ENCODE data around the gene SERPINA3. TPM values are rescaled to one million over a fixed set of nuclear protein-coding genes. Genes with fewer than 3 reads are reported as not detected.

The SERPINA3 gene
- total and polyA plus RNA-seq, 2 donors (not counting 1 experiment from before 2014, with no cell fraction given): 0.47 to 0.50 TPM

DNA sequence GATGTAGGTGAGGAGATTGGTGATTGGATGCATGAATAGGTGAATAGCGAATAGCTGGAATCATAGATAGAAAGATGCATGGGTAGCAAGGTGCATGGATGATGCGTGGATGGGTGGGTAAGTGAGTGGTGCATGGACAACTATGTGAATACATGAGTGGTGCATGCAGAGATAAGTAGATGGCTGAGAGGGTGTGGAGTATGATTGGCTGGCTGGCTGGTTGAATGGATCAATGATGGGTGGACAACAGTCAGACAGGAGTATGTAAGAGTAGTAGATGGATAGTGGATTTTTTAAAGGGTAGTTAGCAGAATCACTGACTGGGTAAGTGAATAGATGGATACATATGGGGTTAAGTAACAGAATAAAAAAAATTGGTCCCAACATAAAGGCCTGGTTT is 33.9 kb downstream of the SERPINA3 start:
- Histone ChIP-seq H3K4me3 (replicated peaks in 1 of 4; ENCODE audit: control extremely low read depth in 1 of 4, insufficient read depth in 1 of 4, low read depth in 3 of 4, low read length in 4 of 4) (no peak overlapping the region), H4K20me1 (ENCODE audit: control insufficient read depth, extremely low read depth, insufficient read depth, low read length) (no peaks in the 10 kb centered on the region), H3K36me3 (ENCODE audit: control insufficient read depth, insufficient read depth, low read length) (no peaks in the 10 kb centered on the region), H3K79me2 (ENCODE audit: control insufficient read depth, insufficient read depth, low read length) (no peaks in the 10 kb centered on the region), H2AFZ (ENCODE audit: low read length) (no peak overlapping the region), H3K4me1 (ENCODE audit: control insufficient read depth, extremely low read depth, insufficient read depth, low read length) (no peaks in the 10 kb centered on the region), H3K9me3 (ENCODE audit: control insufficient read depth, insufficient read depth, low read depth, low read length) (no peaks in the 10 kb centered on the region), H3K4me2 (ENCODE audit: extremely low read depth, insufficient read depth, low read length) (no peak overlapping the region), H3K27me3 (ENCODE audit: control insufficient read depth, insufficient read depth, low read length) (no peaks in the 10 kb centered on the region), H3K9ac (ENCODE audit: insufficient read depth, low read length) (no peak overlapping the region), H3K27ac (ENCODE audit: insufficient read depth, low read length) (no peak overlapping the region)
- TF ChIP-seq EZH2 (IDR thresholded peaks at IDR 0.05; ENCODE audit: low read length, missing control alignments): no peak
- TF ChIP-seq, protein P1, sequence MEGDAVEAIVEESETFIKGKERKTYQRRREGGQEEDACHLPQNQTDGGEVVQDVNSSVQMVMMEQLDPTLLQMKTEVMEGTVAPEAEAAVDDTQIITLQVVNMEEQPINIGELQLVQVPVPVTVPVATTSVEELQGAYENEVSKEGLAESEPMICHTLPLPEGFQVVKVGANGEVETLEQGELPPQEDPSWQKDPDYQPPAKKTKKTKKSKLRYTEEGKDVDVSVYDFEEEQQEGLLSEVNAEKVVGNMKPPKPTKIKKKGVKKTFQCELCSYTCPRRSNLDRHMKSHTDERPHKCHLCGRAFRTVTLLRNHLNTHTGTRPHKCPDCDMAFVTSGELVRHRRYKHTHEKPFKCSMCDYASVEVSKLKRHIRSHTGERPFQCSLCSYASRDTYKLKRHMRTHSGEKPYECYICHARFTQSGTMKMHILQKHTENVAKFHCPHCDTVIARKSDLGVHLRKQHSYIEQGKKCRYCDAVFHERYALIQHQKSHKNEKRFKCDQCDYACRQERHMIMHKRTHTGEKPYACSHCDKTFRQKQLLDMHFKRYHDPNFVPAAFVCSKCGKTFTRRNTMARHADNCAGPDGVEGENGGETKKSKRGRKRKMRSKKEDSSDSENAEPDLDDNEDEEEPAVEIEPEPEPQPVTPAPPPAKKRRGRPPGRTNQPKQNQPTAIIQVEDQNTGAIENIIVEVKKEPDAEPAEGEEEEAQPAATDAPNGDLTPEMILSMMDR (conservative IDR thresholded peaks at IDR 0.05 in 1 of 2, IDR thresholded peaks at IDR 0.05 in 1 of 2; ENCODE audit: low read depth in 1 of 2, low read length in 2 of 2): no peak
- DNase-seq (ENCODE audit: low read depth in 2 of 2): no peak

DNA sequence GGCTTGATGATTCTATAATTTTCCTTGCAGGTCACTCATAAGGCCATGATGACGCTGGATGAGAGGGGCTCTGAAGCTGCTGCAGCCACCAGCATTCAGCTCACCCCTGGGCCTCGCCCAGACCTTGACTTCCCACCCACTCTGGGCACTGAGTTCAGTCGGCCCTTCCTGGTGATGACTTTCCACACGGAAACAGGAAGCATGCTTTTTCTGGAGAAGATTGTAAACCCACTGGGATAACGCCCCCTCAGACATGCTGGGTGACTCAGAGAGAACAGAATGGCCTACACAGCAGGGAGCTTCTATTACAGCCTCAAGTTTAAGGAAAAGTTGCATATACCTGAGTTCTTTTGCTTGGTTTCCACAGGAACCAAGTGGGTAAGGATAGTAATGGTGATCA is 34.3 kb downstream of the SERPINA3 start:
- H3K4me1 ChIP-seq (ENCODE audit: control insufficient read depth, extremely low read depth, insufficient read depth, low read length): no peaks in the 10 kb centered on the region
- no peak overlapping the region for H3K9ac ChIP-seq (ENCODE audit: insufficient read depth, low read length)
- peak in 1 of 2 donors; percentile 78 for DNase-seq (ENCODE audit: low read depth in 2 of 2)
- H4K20me1 ChIP-seq (ENCODE audit: control insufficient read depth, extremely low read depth, insufficient read depth, low read length): no peaks in the 10 kb centered on the region
- TF ChIP-seq, protein P1 (conservative IDR thresholded peaks at IDR 0.05 in 1 of 2, IDR thresholded peaks at IDR 0.05 in 1 of 2; ENCODE audit: low read depth in 1 of 2, low read length in 2 of 2): no peak
- TF ChIP-seq EZH2 (IDR thresholded peaks at IDR 0.05; ENCODE audit: low read length, missing control alignments): no peak
- no peaks in the 10 kb centered on the region for H3K9me3 ChIP-seq (ENCODE audit: control insufficient read depth, insufficient read depth, low read depth, low read length)
- H3K4me3 ChIP-seq (replicated peaks in 1 of 4; ENCODE audit: control extremely low read depth in 1 of 4, insufficient read depth in 1 of 4, low read depth in 3 of 4, low read length in 4 of 4): no peak overlapping the region
- H2AFZ ChIP-seq (ENCODE audit: low read length): no peak overlapping the region
- no peak overlapping the region for H3K4me2 ChIP-seq (ENCODE audit: extremely low read depth, insufficient read depth, low read length)
- H3K36me3 ChIP-seq (ENCODE audit: control insufficient read depth, insufficient read depth, low read length): no peaks in the 10 kb centered on the region
- no peaks in the 10 kb centered on the region for H3K27me3 ChIP-seq (ENCODE audit: control insufficient read depth, insufficient read depth, low read length)
- H3K79me2 ChIP-seq (ENCODE audit: control insufficient read depth, insufficient read depth, low read length): no peaks in the 10 kb centered on the region
- no peak overlapping the region for H3K27ac ChIP-seq (ENCODE audit: insufficient read depth, low read length)

DNA sequence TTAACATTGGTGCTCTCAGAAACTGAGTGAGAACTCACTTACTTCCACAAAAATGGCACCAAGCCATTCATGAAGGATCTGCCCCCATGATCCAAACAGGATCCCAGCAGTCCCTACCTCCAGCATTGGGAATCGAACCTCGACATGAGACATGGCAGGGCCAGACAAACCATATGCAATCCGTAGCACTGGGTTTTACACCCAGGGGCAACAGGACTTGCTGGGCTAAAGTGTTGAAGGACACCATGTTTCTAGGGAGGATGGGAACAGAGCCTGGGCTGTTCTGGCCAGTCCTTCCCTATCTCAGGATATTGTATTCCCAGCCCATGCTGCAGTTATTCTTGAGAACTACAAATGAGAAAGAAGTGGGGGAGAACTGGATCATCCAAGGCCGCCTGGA is 36.6 kb downstream of the SERPINA3 start:
- Histone ChIP-seq H3K36me3 (ENCODE audit: control insufficient read depth, insufficient read depth, low read length) (no peaks in the 10 kb centered on the region), H3K9me3 (ENCODE audit: control insufficient read depth, insufficient read depth, low read depth, low read length) (no peaks in the 10 kb centered on the region), H3K9ac (ENCODE audit: insufficient read depth, low read length) (no peak overlapping the region), H3K79me2 (ENCODE audit: control insufficient read depth, insufficient read depth, low read length) (no peaks in the 10 kb centered on the region), H3K27me3 (ENCODE audit: control insufficient read depth, insufficient read depth, low read length) (no peaks in the 10 kb centered on the region), H2AFZ (ENCODE audit: low read length) (no peak overlapping the region), H3K4me2 (ENCODE audit: extremely low read depth, insufficient read depth, low read length) (no peak overlapping the region), H3K27ac (ENCODE audit: insufficient read depth, low read length) (no peak overlapping the region), H3K4me1 (ENCODE audit: control insufficient read depth, extremely low read depth, insufficient read depth, low read length) (no peaks in the 10 kb centered on the region), H4K20me1 (ENCODE audit: control insufficient read depth, extremely low read depth, insufficient read depth, low read length) (no peaks in the 10 kb centered on the region), H3K4me3 (replicated peaks in 1 of 4; ENCODE audit: control extremely low read depth in 1 of 4, insufficient read depth in 1 of 4, low read depth in 3 of 4, low read length in 4 of 4) (no peak overlapping the region)
- no peak for DNase-seq (ENCODE audit: low read depth in 2 of 2)
- no peak for TF ChIP-seq EZH2 (IDR thresholded peaks at IDR 0.05; ENCODE audit: low read length, missing control alignments)
- TF ChIP-seq, protein P1 (conservative IDR thresholded peaks at IDR 0.05 in 1 of 2, IDR thresholded peaks at IDR 0.05 in 1 of 2; ENCODE audit: low read depth in 1 of 2, low read length in 2 of 2): no peak
